Measurements from ENCODE around the gene ASB2. TPM values are rescaled to one million over a fixed set of nuclear protein-coding genes. Genes with fewer than 3 reads are reported as not detected.

Gene ASB2
- total RNA-seq, 1 donor from 2014 or later, result 0.46 TPM

GRCh38 chr14:93926245-93926872, 50.0 kb downstream of the ASB2 start:
- no peak overlapping the region for H3K4me3 ChIP-seq (ENCODE audit: low read depth, low read length)
- TF ChIP-seq CTCF (conservative IDR thresholded peaks at IDR 0.05; ENCODE audit: low read depth, low read length), result no peak
- DNase-seq (ENCODE audit: low read depth), result no peak

- no peak overlapping the region for H3K4me3 ChIP-seq (ENCODE audit: low read depth, low read length)
- DNase-seq (ENCODE audit: low read depth), result no peak
- no peak for TF ChIP-seq CTCF (conservative IDR thresholded peaks at IDR 0.05; ENCODE audit: low read depth, low read length)
Observed at GRCh38 chr14:93925374-93925895, 50.9 kb downstream of the ASB2 start.

- no peak for TF ChIP-seq CTCF (conservative IDR thresholded peaks at IDR 0.05; ENCODE audit: low read depth, low read length)
- no peak overlapping the region for H3K4me3 ChIP-seq (ENCODE audit: low read depth, low read length)
- no peak for DNase-seq (ENCODE audit: low read depth)
Observed at GRCh38 chr14:93924592-93925355, 51.6 kb downstream of the ASB2 start.

GRCh38 chr14:93923626-93924025, 52.7 kb downstream of the ASB2 start:
- DNase-seq (ENCODE audit: low read depth), result no peak
- no peak overlapping the region for H3K4me3 ChIP-seq (ENCODE audit: low read depth, low read length)
- no peak for TF ChIP-seq CTCF (conservative IDR thresholded peaks at IDR 0.05; ENCODE audit: low read depth, low read length)

GRCh38 chr14:93921001-93921806, 55.2 kb downstream of the ASB2 start:
- DNase-seq (ENCODE audit: low read depth), result no peak
- no peak overlapping the region for H3K4me3 ChIP-seq (ENCODE audit: low read depth, low read length)
- TF ChIP-seq CTCF (conservative IDR thresholded peaks at IDR 0.05; ENCODE audit: low read depth, low read length), result no peak

GRCh38 chr14:93917141-93917540, 59.2 kb downstream of the ASB2 start:
- no peak overlapping the region for H3K4me3 ChIP-seq (ENCODE audit: low read depth, low read length)
- no peak for DNase-seq (ENCODE audit: low read depth)
- no peak for TF ChIP-seq CTCF (conservative IDR thresholded peaks at IDR 0.05; ENCODE audit: low read depth, low read length)
